ENCODE results near the gene PHACTR1.

PHACTR1 gene

GRCh38 chr6:13191461-13191860 is 474.9 kb downstream of the PHACTR1 start:
- no peak overlapping the region for H3K9ac ChIP-seq (ENCODE audit: low read depth, low read length, poor library complexity)
- no peaks in the 10 kb centered on the region for H3K79me1 ChIP-seq (ENCODE audit: low read depth, low read length)
- H3K4ac ChIP-seq (ENCODE audit: low read length), result no peak overlapping the region
- H2BK5ac ChIP-seq (ENCODE audit: low read length), result no peak overlapping the region
- H3K4me2 ChIP-seq (ENCODE audit: insufficient read depth, low read length, poor library complexity, severe bottlenecking), result no peak overlapping the region
- H3K27me3 ChIP-seq (ENCODE audit: control insufficient read depth in 3 of 3, insufficient read depth in 3 of 3, low read depth in 1 of 3, low read length in 3 of 3), result peaks cover 0 to under 1% (median 0%) of the 10 kb centered on the region in 3 experiments
- no peak overlapping the region for H4K91ac ChIP-seq (ENCODE audit: low read depth, low read length, poor library complexity)
- no peak overlapping the region for H2BK120ac ChIP-seq (ENCODE audit: low read depth, low read length)
- no peak overlapping the region for H3K14ac ChIP-seq (ENCODE audit: low read length)
- H3K36me3 ChIP-seq (replicated peaks in 1 of 2; ENCODE audit: control insufficient read depth in 2 of 2, insufficient read depth in 2 of 2, low read length in 2 of 2), result no peaks in the 10 kb centered on the region
- H3K23ac ChIP-seq (ENCODE audit: low read depth, low read length, poor library complexity), result no peak overlapping the region
- no peak overlapping the region for H2AK5ac ChIP-seq (ENCODE audit: low read depth, low read length)
- no peak overlapping the region for H3K4me3 ChIP-seq (ENCODE audit: low read length in 2 of 2)
- H3K27ac ChIP-seq (replicated peaks; ENCODE audit: low read length), result no peak overlapping the region
- no peak overlapping the region for H2BK12ac ChIP-seq (ENCODE audit: low read length)
- no CpG with 5 or more reads among the region's 1 CpG for WGBS, 2 donors (ENCODE audit: extremely low coverage in 2 of 2, insufficient read length in 2 of 2, insufficient replicate concordance in 1 of 2)
- H3K9me3 ChIP-seq (replicated peaks in 1 of 2; ENCODE audit: control insufficient read depth in 2 of 2, insufficient read depth in 1 of 2, low read depth in 1 of 2, low read length in 2 of 2), result no peaks in the 10 kb centered on the region
- H2AFZ ChIP-seq (ENCODE audit: low read length), result no peak overlapping the region
- peaks cover 0 to 7% of the 10 kb centered on the region in 2 donors for H3K4me1 ChIP-seq (ENCODE audit: control insufficient read depth in 2 of 2, insufficient read depth in 1 of 2, low read depth in 1 of 2, low read length in 2 of 2)
- no peak overlapping the region for H4K8ac ChIP-seq (ENCODE audit: low read depth, low read length)
- H2BK15ac ChIP-seq (ENCODE audit: low read length), result no peak overlapping the region
- no peak overlapping the region for H3K18ac ChIP-seq (ENCODE audit: low read length)
- DNase-seq (ENCODE audit: low spot score), result no peak

DNA sequence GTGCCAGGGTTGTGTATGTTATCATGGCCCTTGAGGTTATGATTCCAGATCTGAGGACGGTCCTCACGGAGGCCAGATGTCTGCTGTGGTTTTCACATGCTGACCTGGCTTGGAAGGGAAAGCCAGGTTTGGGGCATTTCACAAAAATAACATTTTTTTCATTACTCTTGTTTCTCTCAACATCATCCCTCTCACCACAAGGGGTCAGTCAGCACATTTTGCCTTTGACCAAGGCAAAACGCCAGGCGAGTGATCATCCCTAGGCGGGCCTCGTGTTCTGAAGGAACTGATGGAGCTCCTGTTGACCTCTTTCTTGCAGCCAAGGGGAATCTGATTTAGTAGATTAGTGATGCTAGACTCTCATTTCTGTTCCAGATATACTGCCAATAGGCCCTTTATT is 478.3 kb downstream of the PHACTR1 start:
- Histone ChIP-seq H3K23ac (ENCODE audit: low read depth, low read length, poor library complexity) (no peak overlapping the region), H3K18ac (ENCODE audit: low read length) (no peak overlapping the region), H2BK15ac (ENCODE audit: low read length) (no peak overlapping the region), H2BK120ac (ENCODE audit: low read depth, low read length) (no peak overlapping the region), H3K4me1 (ENCODE audit: control insufficient read depth in 2 of 2, insufficient read depth in 1 of 2, low read depth in 1 of 2, low read length in 2 of 2) (no peaks in the 10 kb centered on the region), H3K9ac (ENCODE audit: low read depth, low read length, poor library complexity) (no peak overlapping the region), H2AFZ (ENCODE audit: low read length) (no peak overlapping the region), H3K9me3 (replicated peaks in 1 of 2; ENCODE audit: control insufficient read depth in 2 of 2, insufficient read depth in 1 of 2, low read depth in 1 of 2, low read length in 2 of 2) (no peaks in the 10 kb centered on the region), H2BK5ac (ENCODE audit: low read length) (no peak overlapping the region), H3K4me3 (ENCODE audit: low read length in 2 of 2) (no peak overlapping the region), H3K27ac (replicated peaks; ENCODE audit: low read length) (no peak overlapping the region), H3K4me2 (ENCODE audit: insufficient read depth, low read length, poor library complexity, severe bottlenecking) (no peak overlapping the region), H3K4ac (ENCODE audit: low read length) (no peak overlapping the region), H4K91ac (ENCODE audit: low read depth, low read length, poor library complexity) (no peak overlapping the region), H3K14ac (ENCODE audit: low read length) (no peak overlapping the region), H3K36me3 (replicated peaks in 1 of 2; ENCODE audit: control insufficient read depth in 2 of 2, insufficient read depth in 2 of 2, low read length in 2 of 2) (no peaks in the 10 kb centered on the region), H2BK12ac (ENCODE audit: low read length) (no peak overlapping the region), H3K27me3 (ENCODE audit: control insufficient read depth in 3 of 3, insufficient read depth in 3 of 3, low read depth in 1 of 3, low read length in 3 of 3) (no peaks in the 10 kb centered on the region), H3K79me1 (ENCODE audit: low read depth, low read length) (no peaks in the 10 kb centered on the region), H2AK5ac (ENCODE audit: low read depth, low read length) (no peak overlapping the region), H4K8ac (ENCODE audit: low read depth, low read length) (no peak overlapping the region)
- no peak for DNase-seq (ENCODE audit: low spot score)
- WGBS, 2 donors (ENCODE audit: extremely low coverage in 2 of 2, insufficient read length in 2 of 2, insufficient replicate concordance in 1 of 2), result no CpG with 5 or more reads among the region's 6 CpGs

GRCh38 chr6:13195803-13196202 is 479.2 kb downstream of the PHACTR1 start:
- DNase-seq (ENCODE audit: low spot score), result no peak
- Histone ChIP-seq H3K27me3 (ENCODE audit: control insufficient read depth in 3 of 3, insufficient read depth in 3 of 3, low read depth in 1 of 3, low read length in 3 of 3) (no peaks in the 10 kb centered on the region), H2BK12ac (ENCODE audit: low read length) (no peak overlapping the region), H3K36me3 (replicated peaks in 1 of 2; ENCODE audit: control insufficient read depth in 2 of 2, insufficient read depth in 2 of 2, low read length in 2 of 2) (no peaks in the 10 kb centered on the region), H3K4ac (ENCODE audit: low read length) (no peak overlapping the region), H3K18ac (ENCODE audit: low read length) (no peak overlapping the region), H3K14ac (ENCODE audit: low read length) (no peak overlapping the region), H2BK120ac (ENCODE audit: low read depth, low read length) (no peak overlapping the region), H3K4me2 (ENCODE audit: insufficient read depth, low read length, poor library complexity, severe bottlenecking) (no peak overlapping the region), H3K23ac (ENCODE audit: low read depth, low read length, poor library complexity) (no peak overlapping the region), H3K9ac (ENCODE audit: low read depth, low read length, poor library complexity) (no peak overlapping the region), H2BK5ac (ENCODE audit: low read length) (no peak overlapping the region), H3K4me1 (ENCODE audit: control insufficient read depth in 2 of 2, insufficient read depth in 1 of 2, low read depth in 1 of 2, low read length in 2 of 2) (no peaks in the 10 kb centered on the region), H4K91ac (ENCODE audit: low read depth, low read length, poor library complexity) (no peak overlapping the region), H2AK5ac (ENCODE audit: low read depth, low read length) (no peak overlapping the region), H2BK15ac (ENCODE audit: low read length) (no peak overlapping the region), H4K8ac (ENCODE audit: low read depth, low read length) (no peak overlapping the region), H3K9me3 (replicated peaks in 1 of 2; ENCODE audit: control insufficient read depth in 2 of 2, insufficient read depth in 1 of 2, low read depth in 1 of 2, low read length in 2 of 2) (no peaks in the 10 kb centered on the region), H3K79me1 (ENCODE audit: low read depth, low read length) (no peaks in the 10 kb centered on the region), H3K4me3 (ENCODE audit: low read length in 2 of 2) (no peak overlapping the region), H2AFZ (ENCODE audit: low read length) (no peak overlapping the region), H3K27ac (replicated peaks; ENCODE audit: low read length) (no peak overlapping the region)
- no CpG with 5 or more reads among the region's 5 CpGs for WGBS, 2 donors (ENCODE audit: extremely low coverage in 2 of 2, insufficient read length in 2 of 2, insufficient replicate concordance in 1 of 2)

DNA sequence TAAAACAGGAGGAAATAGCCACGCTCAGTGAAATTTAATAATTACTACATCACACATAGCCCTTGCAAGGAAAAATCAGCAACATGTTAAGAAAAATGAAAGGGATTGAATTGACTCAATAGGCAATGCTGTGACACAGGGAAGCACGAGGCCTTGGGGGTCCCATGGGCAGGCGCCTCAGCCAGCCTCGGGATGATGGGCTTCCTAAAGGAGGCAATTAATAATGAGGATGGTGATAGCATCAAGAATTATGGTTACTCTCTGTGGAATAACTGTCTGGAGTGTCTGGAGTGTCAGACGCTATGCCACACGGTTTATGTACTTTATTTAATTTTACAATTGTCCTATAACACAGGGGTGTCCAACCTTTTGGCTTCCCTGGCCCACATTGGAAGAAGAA is 481.6 kb downstream of the PHACTR1 start:
- H3K27me3 ChIP-seq (ENCODE audit: control insufficient read depth in 3 of 3, insufficient read depth in 3 of 3, low read depth in 1 of 3, low read length in 3 of 3), result no peaks in the 10 kb centered on the region
- no peak overlapping the region for H3K9ac ChIP-seq (ENCODE audit: low read depth, low read length, poor library complexity)
- no peak overlapping the region for H4K91ac ChIP-seq (ENCODE audit: low read depth, low read length, poor library complexity)
- no peak overlapping the region for H4K8ac ChIP-seq (ENCODE audit: low read depth, low read length)
- H3K23ac ChIP-seq (ENCODE audit: low read depth, low read length, poor library complexity), result no peak overlapping the region
- H3K4me3 ChIP-seq (ENCODE audit: low read length in 2 of 2), result no peak overlapping the region
- H3K4me2 ChIP-seq (ENCODE audit: insufficient read depth, low read length, poor library complexity, severe bottlenecking), result no peak overlapping the region
- no peaks in the 10 kb centered on the region for H3K36me3 ChIP-seq (replicated peaks in 1 of 2; ENCODE audit: control insufficient read depth in 2 of 2, insufficient read depth in 2 of 2, low read length in 2 of 2)
- no peak overlapping the region for H2BK5ac ChIP-seq (ENCODE audit: low read length)
- H3K14ac ChIP-seq (ENCODE audit: low read length), result no peak overlapping the region
- no peak overlapping the region for H3K18ac ChIP-seq (ENCODE audit: low read length)
- no peak overlapping the region for H3K4ac ChIP-seq (ENCODE audit: low read length)
- no peaks in the 10 kb centered on the region for H3K9me3 ChIP-seq (replicated peaks in 1 of 2; ENCODE audit: control insufficient read depth in 2 of 2, insufficient read depth in 1 of 2, low read depth in 1 of 2, low read length in 2 of 2)
- no peaks in the 10 kb centered on the region for H3K4me1 ChIP-seq (ENCODE audit: control insufficient read depth in 2 of 2, insufficient read depth in 1 of 2, low read depth in 1 of 2, low read length in 2 of 2)
- H3K27ac ChIP-seq (replicated peaks; ENCODE audit: low read length), result no peak overlapping the region
- DNase-seq (ENCODE audit: low spot score), result no peak
- no peaks in the 10 kb centered on the region for H3K79me1 ChIP-seq (ENCODE audit: low read depth, low read length)
- H2BK120ac ChIP-seq (ENCODE audit: low read depth, low read length), result no peak overlapping the region
- H2BK15ac ChIP-seq (ENCODE audit: low read length), result no peak overlapping the region
- no peak overlapping the region for H2BK12ac ChIP-seq (ENCODE audit: low read length)
- WGBS, 2 donors (ENCODE audit: extremely low coverage in 2 of 2, insufficient read length in 2 of 2, insufficient replicate concordance in 1 of 2), result no CpG with 5 or more reads among the region's 6 CpGs
- H2AK5ac ChIP-seq (ENCODE audit: low read depth, low read length), result no peak overlapping the region
- no peak overlapping the region for H2AFZ ChIP-seq (ENCODE audit: low read length)
